Right lobe of liver (tissue), 4 donors: ENCODE results near the gene ARMH1.

Source experiments
- CTCF ChIP-seq, 4 donors: fragments of 200-600 bp in 3 of 4; fragments of 450-650 bp in 1 of 4; IDR thresholded peaks; one replicate each; pipeline versions ENCODE4 v1.5.1 to v1.8.0; 2016 to 2022; ENCODE audit warnings: antibody characterized with exemption in 4 of 4, mild to moderate bottlenecking in 2 of 4
- POLR2A ChIP-seq: fragments of 450-650 bp; IDR thresholded peaks from one replicate; pipeline ENCODE4 v1.6.1; 2017; ENCODE audit warnings: antibody characterized with exemption, mild to moderate bottlenecking
- donor health status: DM: no; HTN: no; CAD: no.
- donor health status: DM: no; HTN: no; CAD: no.
- donor health status: DM: no; HTN: yes; CAD: no.

- TF ChIP-seq CTCF (IDR thresholded peaks at IDR 0.05) (no peak), POLR2A (peak; percentile 93)
Measured at GRCh38 chr1:44631647-44632539, 42.6 kb upstream of the ARMH1 start.
